ENCODE measurements around the gene CFAP92. TPM values are rescaled to one million over a fixed set of nuclear protein-coding genes. Genes with fewer than 3 reads are reported as not detected.

CFAP92 gene
- total RNA-seq, 1 donor from 2014 or later = not detected

DNA sequence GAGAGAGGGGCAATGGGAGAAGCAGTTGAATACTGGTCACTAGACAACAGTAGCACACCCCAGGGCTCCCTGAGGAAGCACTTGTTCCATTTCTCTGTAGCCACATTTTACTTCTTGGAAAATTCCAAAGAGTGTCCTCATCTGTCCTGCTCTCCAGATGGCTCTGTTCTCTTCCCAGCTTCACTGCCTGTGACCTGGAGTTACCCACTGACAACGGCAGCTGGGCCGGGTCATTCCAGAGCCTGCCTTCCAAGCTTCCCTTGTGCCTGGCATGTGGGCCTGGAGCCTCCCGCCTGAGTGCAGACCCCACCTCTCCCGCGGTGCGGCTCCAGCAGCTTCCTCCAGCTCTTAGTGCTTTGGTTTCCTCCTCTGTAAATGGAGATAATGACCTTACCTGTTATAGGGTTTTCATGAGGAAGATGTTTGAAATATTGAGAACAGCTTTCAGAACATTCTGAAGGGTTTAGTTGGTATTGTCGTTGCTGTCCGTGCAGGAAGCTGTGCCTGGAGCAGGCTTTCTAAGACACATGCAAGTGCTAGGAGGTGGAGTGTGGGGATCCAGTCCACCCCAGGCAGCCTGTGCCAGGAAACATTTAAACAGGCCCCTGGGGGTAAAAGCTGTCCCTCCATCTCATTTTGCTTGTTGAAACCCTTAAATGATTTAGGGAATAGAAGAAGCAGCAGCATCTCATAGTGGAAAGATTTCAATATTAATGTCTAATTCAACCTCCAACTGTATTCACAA lies 32.0 kb upstream of the CFAP92 start:
- ATAC-seq (ENCODE audit: low read depth) (no peak), DNase-seq (no peak)
- Mint-ChIP-seq H3K36me3 (ENCODE audit: low read depth) (no peaks in the 10 kb centered on the region), H3K4me3 (peak overlapping the region; percentile 85), H3K4me1 (peaks cover 12% of the 10 kb centered on the region), H3K9me3 (no peaks in the 10 kb centered on the region), H3K27me3 (no peaks in the 10 kb centered on the region), H3K27ac (peak overlapping the region; percentile 94)
- intact Hi-C loops (cut with micrococcal nuclease) = loop anchor here (2.0 kb wide), 2 partner anchors 95 to 147 kb away; partner anchors contain the start of genes ACAD9 and RAB43
- TF ChIP-seq, protein P1, sequence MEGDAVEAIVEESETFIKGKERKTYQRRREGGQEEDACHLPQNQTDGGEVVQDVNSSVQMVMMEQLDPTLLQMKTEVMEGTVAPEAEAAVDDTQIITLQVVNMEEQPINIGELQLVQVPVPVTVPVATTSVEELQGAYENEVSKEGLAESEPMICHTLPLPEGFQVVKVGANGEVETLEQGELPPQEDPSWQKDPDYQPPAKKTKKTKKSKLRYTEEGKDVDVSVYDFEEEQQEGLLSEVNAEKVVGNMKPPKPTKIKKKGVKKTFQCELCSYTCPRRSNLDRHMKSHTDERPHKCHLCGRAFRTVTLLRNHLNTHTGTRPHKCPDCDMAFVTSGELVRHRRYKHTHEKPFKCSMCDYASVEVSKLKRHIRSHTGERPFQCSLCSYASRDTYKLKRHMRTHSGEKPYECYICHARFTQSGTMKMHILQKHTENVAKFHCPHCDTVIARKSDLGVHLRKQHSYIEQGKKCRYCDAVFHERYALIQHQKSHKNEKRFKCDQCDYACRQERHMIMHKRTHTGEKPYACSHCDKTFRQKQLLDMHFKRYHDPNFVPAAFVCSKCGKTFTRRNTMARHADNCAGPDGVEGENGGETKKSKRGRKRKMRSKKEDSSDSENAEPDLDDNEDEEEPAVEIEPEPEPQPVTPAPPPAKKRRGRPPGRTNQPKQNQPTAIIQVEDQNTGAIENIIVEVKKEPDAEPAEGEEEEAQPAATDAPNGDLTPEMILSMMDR (IDR thresholded peaks at IDR 0.05) = no peak
- ChIA-PET POLR2A (interaction anchor here (0.5 to 3.5 kb wide), 7 partner anchors 10 to 433 kb away, joined by 3 to 45 read pairs (median 5); partner anchors contain the start of genes CFAP92, CNBP and RAB43), CTCF (interaction anchor here (1.3 to 3.4 kb wide), 4 partner anchors 10 to 207 kb away, joined by 5 to 29 read pairs (median 12); partner anchors contain the start of gene CFAP92)

DNA sequence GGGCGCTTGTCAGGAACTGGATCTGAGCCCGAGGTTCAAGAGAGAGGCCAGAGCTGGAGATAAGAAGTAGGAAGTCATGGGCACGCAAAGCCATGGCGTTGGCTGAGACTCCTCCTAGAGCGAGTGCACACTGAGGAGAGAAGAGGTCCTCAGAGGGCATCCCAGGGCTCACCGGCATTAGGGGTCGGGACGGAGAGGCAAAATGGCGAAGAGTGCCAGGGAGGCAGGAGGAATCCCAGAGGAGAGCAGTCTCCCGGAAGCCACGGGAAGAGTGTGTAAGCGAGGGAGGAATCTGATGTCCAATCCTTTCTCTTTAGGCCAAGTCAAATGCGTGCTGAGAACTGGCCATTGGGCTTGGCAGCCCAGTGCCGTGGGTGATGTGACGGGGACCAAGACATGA lies 31.2 kb upstream of the CFAP92 start:
- ATAC-seq (ENCODE audit: low read depth) = no peak
- TF ChIP-seq, protein P1 (IDR thresholded peaks at IDR 0.05) = no peak
- no peaks in the 10 kb centered on the region for H3K27me3 Mint-ChIP-seq
- H3K27ac Mint-ChIP-seq = no peak overlapping the region
- H3K36me3 Mint-ChIP-seq (ENCODE audit: low read depth) = no peaks in the 10 kb centered on the region
- peaks cover 12% of the 10 kb centered on the region for H3K4me1 Mint-ChIP-seq
- CTCF ChIA-PET = interaction anchor here (3.4 kb wide), 1 partner anchor 9 kb away, joined by 29 read pairs; no protein-coding TSS in a partner anchor
- POLR2A ChIA-PET = interaction anchor here (2.3 kb wide), 1 partner anchor 31 kb away, joined by 7 read pairs; the partner anchor contains the start of gene CFAP92
- intact Hi-C loops (cut with micrococcal nuclease) = no loop called here
- H3K9me3 Mint-ChIP-seq = no peaks in the 10 kb centered on the region
- H3K4me3 Mint-ChIP-seq = no peak overlapping the region
- no peak for DNase-seq

DNA sequence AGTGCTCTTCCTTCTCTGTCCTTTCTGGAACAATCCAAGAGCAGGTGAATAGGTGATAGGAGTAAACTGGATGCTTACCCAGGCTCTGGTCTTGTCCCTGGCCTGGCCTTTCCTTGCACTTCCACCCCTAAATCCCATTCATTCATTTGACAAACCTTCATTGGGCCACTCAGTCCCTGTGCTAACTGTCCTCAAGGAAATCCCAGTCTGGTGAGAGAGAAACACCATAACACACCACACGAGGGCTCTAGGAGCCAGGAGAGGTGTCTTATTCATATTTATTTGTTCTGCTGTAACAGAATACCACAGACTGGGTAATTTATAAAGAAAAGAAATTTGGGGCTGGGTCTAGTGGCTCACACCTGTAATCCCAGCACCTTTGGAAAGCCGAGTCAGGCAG lies 30.0 kb upstream of the CFAP92 start:
- no peak overlapping the region for H3K4me3 Mint-ChIP-seq
- no peaks in the 10 kb centered on the region for H3K9me3 Mint-ChIP-seq

DNA sequence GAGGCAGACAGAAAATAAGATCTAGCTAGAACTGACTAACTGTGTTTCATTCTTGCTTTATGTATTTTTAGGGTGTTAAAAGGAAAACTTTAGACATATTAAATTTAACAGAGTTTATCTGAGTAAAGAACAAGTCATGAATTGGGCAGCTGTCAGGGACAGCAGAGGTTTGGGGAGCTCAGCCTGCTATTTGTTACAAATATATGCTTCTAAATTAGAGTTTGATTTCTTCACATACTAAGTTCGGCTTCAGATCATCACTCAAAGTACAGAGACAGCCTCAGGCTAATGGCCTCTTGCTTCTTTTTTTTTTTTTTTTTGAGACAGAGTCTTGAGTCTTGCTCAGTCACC lies 29.1 kb upstream of the CFAP92 start:
- ChIA-PET CTCF (interaction anchor here (0.9 kb wide), 1 partner anchor 53 kb away, joined by 4 read pairs; no protein-coding TSS in a partner anchor), POLR2A (interaction anchor here (0.5 to 0.7 kb wide), 3 partner anchors 40 to 314 kb away, joined by 3 to 5 read pairs (median 5); no protein-coding TSS in a partner anchor)
- Mint-ChIP-seq H3K27ac (no peak overlapping the region), H3K4me1 (peaks cover 20% of the 10 kb centered on the region), H3K4me3 (no peak overlapping the region), H3K36me3 (ENCODE audit: low read depth) (no peaks in the 10 kb centered on the region), H3K9me3 (no peaks in the 10 kb centered on the region), H3K27me3 (no peaks in the 10 kb centered on the region)
- ATAC-seq (ENCODE audit: low read depth) (no peak), DNase-seq (no peak)
- TF ChIP-seq, protein P1 (IDR thresholded peaks at IDR 0.05) = no peak
- intact Hi-C loops (cut with micrococcal nuclease) = no loop called here

More for the DNA sequence above, 30.0 kb upstream of the CFAP92 start:
- Mint-ChIP-seq H3K36me3 (ENCODE audit: low read depth) (no peaks in the 10 kb centered on the region), H3K4me1 (peaks cover 12% of the 10 kb centered on the region), H3K27me3 (no peaks in the 10 kb centered on the region), H3K27ac (no peak overlapping the region)
- ATAC-seq (ENCODE audit: low read depth) (no peak), DNase-seq (no peak)
- TF ChIP-seq, protein P1 (IDR thresholded peaks at IDR 0.05) = no peak
- POLR2A ChIA-PET = no interaction called here
- intact Hi-C loops (cut with micrococcal nuclease) = no loop called here
- CTCF ChIA-PET = no interaction called here
